GM12801 (cell line): ENCODE measurements around the gene NEUROG3.

Source experiments
- CTCF ChIP-seq: IDR thresholded peaks from one replicate; pipeline ENCODE4 v1.5.1; 2011; ENCODE audit warnings: control low read depth; ENCODE audit not compliant: insufficient read length; ENCODE audit errors: extremely low read depth

NEUROG3 gene

GRCh38 chr10:69558559-69558958 lies 14.7 kb downstream of the NEUROG3 start:
- no peak for TF ChIP-seq CTCF

DNA sequence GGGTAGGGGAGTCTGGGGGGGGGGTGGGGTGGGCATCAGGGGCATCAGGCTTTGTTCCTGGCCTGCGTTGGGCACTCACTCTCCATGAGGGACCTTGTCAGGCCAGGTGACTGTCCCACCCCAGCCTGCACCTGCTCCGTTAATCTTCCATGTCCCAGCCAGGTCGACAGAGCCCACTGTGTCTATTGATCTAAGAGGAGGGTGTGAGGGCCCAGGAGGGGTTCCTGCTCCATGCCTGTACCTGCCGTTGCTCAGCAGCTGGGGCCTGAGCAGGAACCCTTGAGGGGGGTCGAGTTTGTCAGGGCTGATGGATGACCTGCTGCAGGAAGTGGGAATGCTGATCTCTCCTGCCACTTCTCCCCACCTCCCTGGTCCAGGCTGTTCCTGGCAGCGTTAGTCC lies 18.6 kb downstream of the NEUROG3 start:
- TF ChIP-seq CTCF: no peak

DNA sequence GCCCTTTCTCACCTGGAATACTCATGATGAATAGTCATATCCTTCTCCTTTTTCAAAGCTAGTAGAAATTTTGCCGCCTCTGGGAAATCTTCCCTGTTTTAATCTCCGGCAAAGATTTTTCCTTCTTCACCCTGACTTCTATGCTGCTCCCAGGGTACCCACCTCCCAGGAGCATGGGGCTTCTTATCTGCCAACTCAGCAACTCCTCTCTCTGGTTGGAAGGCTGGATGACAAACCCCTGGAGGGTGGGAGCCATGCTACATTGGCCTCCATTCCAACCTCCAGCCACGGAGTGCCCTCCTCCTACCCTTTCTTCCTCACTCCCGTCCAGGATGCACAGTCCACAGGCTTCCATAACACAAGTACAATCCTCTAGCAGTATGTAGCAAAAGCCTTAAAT lies 19.9 kb downstream of the NEUROG3 start:
- no peak for TF ChIP-seq CTCF

DNA sequence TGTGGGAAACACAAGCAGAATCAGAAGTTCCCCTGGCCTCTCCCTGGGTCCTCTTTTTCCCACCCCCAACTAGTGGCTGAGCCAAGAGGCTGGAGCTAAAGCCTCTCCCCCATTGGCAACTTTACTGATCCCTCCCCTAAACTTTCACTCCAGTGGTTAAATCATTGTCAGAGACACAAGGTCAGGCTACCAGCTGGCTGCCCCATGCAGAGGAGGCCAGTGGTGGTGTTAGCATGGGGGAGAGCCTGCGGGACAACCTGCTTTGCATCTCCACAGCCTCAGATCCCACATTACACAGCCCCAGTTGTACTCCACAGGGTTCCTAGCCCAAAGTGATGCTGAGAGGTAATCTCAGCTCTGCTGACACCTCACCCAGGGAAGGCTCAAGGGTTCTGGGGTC lies 21.0 kb downstream of the NEUROG3 start:
- no peak for TF ChIP-seq CTCF

DNA sequence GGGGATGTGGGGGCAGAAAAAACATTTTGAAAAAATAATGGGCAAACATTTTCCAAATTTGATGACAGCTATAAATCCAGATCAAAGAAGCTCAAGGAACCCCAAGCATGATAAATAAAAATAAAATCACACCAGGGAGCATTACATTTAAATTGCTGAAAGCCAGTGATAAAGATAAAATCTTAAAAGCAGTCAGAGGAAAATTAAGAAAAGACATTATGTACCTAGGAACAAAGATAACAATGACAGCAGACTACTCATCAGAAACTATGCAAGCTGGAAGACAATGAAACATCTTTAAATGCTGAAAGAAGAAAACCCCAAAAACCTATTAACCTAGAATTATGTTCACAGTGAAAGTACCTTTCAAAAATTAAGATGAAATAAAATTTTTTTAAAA lies 23.3 kb downstream of the NEUROG3 start:
- no peak for TF ChIP-seq CTCF

- TF ChIP-seq CTCF: no peak
Measured at GRCh38 chr10:69541463-69541862, 31.8 kb downstream of the NEUROG3 start.

DNA sequence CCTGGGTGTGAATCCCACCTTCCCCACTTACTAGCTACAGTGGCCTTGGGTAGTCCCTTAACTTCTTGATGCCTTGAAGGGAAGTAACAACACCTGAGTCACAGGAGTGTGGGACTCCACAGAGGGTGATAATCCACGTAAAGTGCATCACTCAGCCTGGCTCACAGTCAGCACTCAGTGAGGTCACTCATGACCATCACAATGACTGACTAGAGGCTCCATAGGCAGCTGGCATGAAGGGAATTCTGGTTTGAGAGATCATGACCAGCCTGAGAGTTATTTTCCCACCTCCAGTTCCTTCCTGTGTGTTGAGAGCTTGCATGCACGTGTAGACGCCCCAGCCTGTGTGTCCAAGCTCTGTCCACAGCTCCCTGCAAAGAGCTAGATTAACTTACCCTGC lies 34.8 kb downstream of the NEUROG3 start:
- no peak for TF ChIP-seq CTCF

GRCh38 chr10:69537449-69537848 lies 35.8 kb downstream of the NEUROG3 start:
- TF ChIP-seq CTCF: no peak
